ENCODE data around the gene SNX27. TPM values are rescaled to one million over a fixed set of nuclear protein-coding genes. Genes with fewer than 3 reads are reported as not detected.

SNX27 gene
- 10 to 100 TPM; 48.1 to 61.1 (median 53.8) TPM for total RNA-seq

- Histone ChIP-seq H3K4me3 (peak within 1 kb of the TSS; percentile 76 to 86), H3K36me3 (no peaks in the 10 kb centered on the region), H3K4me1 (peaks cover 0 to 67% (median 5%) of the 10 kb centered on the region in 3 donors), H3K27ac (peak within 1 kb of the TSS; percentile 87 to 98 (median 96)), H3K9me3 (no peaks in the 10 kb centered on the region), H3K27me3 (no peaks in the 10 kb centered on the region)
- peak; percentile 93 for ATAC-seq
- TF ChIP-seq POLR2AphosphoS5 (IDR thresholded peaks at IDR 0.05) (no peak), CTCF (IDR thresholded peaks at IDR 0.05) (no peak), POLR2A (IDR thresholded peaks at IDR 0.05) (peak; percentile 69 to 75)
- WGBS, 2 donors (ENCODE audit: low coverage in 1 of 2), result 4% methylated on average over 5 of the region's 79 CpGs; no CpG with 5 or more reads in 1 of the 2 donors
Observed at GRCh38 chr1:151611832-151612500, at the start of gene SNX27. TSS of gene SNX27 (plus strand) at chr1:151612050. CDS start at chr1:151612202, 152 bp downstream.

- Histone ChIP-seq H3K36me3 (peaks cover 0 to 58% of the 10 kb centered on the region in 2 donors), H3K27ac (no peak overlapping the region), H3K4me3 (no peak overlapping the region), H3K4me1 (no peaks in the 10 kb centered on the region), H3K27me3 (no peaks in the 10 kb centered on the region), H3K9me3 (no peaks in the 10 kb centered on the region)
- no peak for ATAC-seq
- TF ChIP-seq POLR2AphosphoS5 (IDR thresholded peaks at IDR 0.05) (no peak), CTCF (IDR thresholded peaks at IDR 0.05) (no peak), POLR2A (IDR thresholded peaks at IDR 0.05) (no peak)
- 60% methylated on average over 1 of the region's 1 CpG; no CpG with 5 or more reads in 1 of the 2 donors for WGBS, 2 donors (ENCODE audit: low coverage in 1 of 2)
Observed at GRCh38 chr1:151562661-151563060, 49.2 kb upstream of the SNX27 start.

DNA sequence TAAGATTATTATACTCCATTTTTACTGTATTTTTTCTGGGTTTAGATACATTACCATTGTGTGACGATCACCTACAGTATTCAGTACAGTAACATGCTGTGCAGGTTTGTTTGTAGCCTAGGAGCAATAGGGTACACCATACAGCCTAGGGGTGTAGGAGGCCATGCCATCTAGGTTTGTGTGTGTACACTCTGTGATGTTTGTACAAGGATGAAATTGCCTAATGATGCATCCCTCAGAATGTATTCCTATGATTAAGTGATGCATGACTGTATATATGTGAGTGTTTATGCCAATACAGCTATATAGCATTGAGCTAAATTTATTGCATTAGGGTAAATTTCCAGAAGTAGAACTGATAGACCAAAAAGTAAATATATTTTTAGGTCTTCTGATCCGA, 48.5 kb upstream of the SNX27 start:
- no peak for ATAC-seq
- TF ChIP-seq POLR2AphosphoS5 (IDR thresholded peaks at IDR 0.05), result no peak
- no peak for TF ChIP-seq CTCF (IDR thresholded peaks at IDR 0.05)
- TF ChIP-seq EP300 (IDR thresholded peaks at IDR 0.05), result no peak
- no peak for TF ChIP-seq POLR2A (IDR thresholded peaks at IDR 0.05)
- H3K36me3 ChIP-seq, result peaks cover 0 to 64% of the 10 kb centered on the region in 2 donors

GRCh38 chr1:151565502-151566189, 46.2 kb upstream of the SNX27 start:
- Histone ChIP-seq H3K36me3 (peaks cover 0 to 87% of the 10 kb centered on the region in 2 donors), H3K4me1 (no peaks in the 10 kb centered on the region), H3K9me3 (no peaks in the 10 kb centered on the region), H3K27me3 (no peaks in the 10 kb centered on the region), H3K27ac (no peak overlapping the region), H3K4me3 (no peak overlapping the region)
- no peak for TF ChIP-seq CTCF (IDR thresholded peaks at IDR 0.05)
- no peak for TF ChIP-seq POLR2A (IDR thresholded peaks at IDR 0.05)
- TF ChIP-seq EP300 (IDR thresholded peaks at IDR 0.05), result no peak
- no peak for TF ChIP-seq POLR2AphosphoS5 (IDR thresholded peaks at IDR 0.05)
- no peak for ATAC-seq
- 79 to 83% methylated on average over 4 to 5 of the region's 5 CpGs for WGBS, 2 donors (ENCODE audit: low coverage in 1 of 2)

More for the DNA sequence above, 48.5 kb upstream of the SNX27 start:
- H3K9me3 ChIP-seq, result no peaks in the 10 kb centered on the region
- WGBS, 2 donors (ENCODE audit: low coverage in 1 of 2), result 45 to 70% methylated on average over 2 of the region's 2 CpGs
- H3K27ac ChIP-seq, result no peak overlapping the region
- H3K4me1 ChIP-seq, result no peaks in the 10 kb centered on the region
- no peaks in the 10 kb centered on the region for H3K27me3 ChIP-seq
- H3K4me3 ChIP-seq, result no peak overlapping the region
